ENCODE measurements around the gene RPL6.

DNA sequence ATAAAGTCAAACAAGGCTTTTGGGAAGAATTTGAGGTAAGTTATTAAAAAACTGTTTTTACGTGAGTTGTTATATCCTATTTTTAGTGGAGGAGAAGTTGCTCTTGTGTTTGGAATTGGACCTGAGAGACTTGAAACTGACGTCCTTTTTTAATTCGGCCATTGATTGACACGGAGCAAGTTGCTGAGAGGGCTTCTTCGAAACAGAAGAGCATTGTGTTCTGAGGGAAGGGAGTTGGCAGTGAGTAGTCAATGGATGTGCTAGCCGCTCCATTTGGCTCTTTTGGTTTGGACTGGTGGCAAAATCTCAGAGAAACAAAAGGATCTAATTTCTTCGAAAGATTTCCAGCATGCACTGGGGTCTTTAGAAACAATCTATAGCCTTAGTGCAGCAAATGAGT, 46.6 kb upstream of the RPL6 start:
- TF ChIP-seq ZFP30 (CRISPR knock-in tag; IDR thresholded peaks at IDR 0.05), result no peak
- no peak for TF ChIP-seq TCF4 (CRISPR knock-in tag; IDR thresholded peaks at IDR 0.05; ENCODE audit: borderline replicate concordance)
- no peak for TF ChIP-seq ARNTL (CRISPR knock-in tag; IDR thresholded peaks at IDR 0.05; ENCODE audit: borderline replicate concordance, low read depth)
- no peak for TF ChIP-seq RARB (CRISPR knock-in tag; IDR thresholded peaks at IDR 0.05)
- TF ChIP-seq, protein P1, sequence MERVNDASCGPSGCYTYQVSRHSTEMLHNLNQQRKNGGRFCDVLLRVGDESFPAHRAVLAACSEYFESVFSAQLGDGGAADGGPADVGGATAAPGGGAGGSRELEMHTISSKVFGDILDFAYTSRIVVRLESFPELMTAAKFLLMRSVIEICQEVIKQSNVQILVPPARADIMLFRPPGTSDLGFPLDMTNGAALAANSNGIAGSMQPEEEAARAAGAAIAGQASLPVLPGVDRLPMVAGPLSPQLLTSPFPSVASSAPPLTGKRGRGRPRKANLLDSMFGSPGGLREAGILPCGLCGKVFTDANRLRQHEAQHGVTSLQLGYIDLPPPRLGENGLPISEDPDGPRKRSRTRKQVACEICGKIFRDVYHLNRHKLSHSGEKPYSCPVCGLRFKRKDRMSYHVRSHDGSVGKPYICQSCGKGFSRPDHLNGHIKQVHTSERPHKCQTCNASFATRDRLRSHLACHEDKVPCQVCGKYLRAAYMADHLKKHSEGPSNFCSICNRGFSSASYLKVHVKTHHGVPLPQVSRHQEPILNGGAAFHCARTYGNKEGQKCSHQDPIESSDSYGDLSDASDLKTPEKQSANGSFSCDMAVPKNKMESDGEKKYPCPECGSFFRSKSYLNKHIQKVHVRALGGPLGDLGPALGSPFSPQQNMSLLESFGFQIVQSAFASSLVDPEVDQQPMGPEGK (CRISPR knock-in tag; IDR thresholded peaks at IDR 0.05; ENCODE audit: borderline replicate concordance), result no peak
- TF ChIP-seq ZC3H10 (CRISPR knock-in tag; IDR thresholded peaks at IDR 0.05), result no peak
- no peak for TF ChIP-seq ZNF8 (CRISPR knock-in tag; IDR thresholded peaks at IDR 0.05)

Data from SK-N-SH treated with all-trans-retinoic acid at 6 μM for 48 hours (cell line).